IMR-90 (cell line): ENCODE results near the gene RAB1B. TPM values are rescaled to one million over a fixed set of nuclear protein-coding genes. Genes with fewer than 3 reads are reported as not detected.

Experiments used
- ATAC-seq: fragments of 200-7000 bp; cut with Tn5 transposase; 2 replicates; pipeline ENCODE4 v1.9.1; 2020; ENCODE audit warnings: low read depth, mild to moderate bottlenecking, moderate library complexity
- BruUV-seq: library from RNA; stranded (reverse); fragments of 400-500 nt; replicated peaks from 2 replicates; lab custom pipeline; 2021; lab: Mats Ljungman, UMichigan
- CTCF ChIA-PET: fragments of 300-600 bp; formaldehyde crosslinking; extraction: SDS; loops from one replicate; lab custom pipeline; 2021; ENCODE audit warnings: antibody characterized with exemption; lab: Yijun Ruan, JAX
- POLR2A ChIA-PET: fragments of 300-600 bp; sonication (Branson Sonifier 250); formaldehyde crosslinking; loops from one replicate; lab custom pipeline; 2022; ENCODE audit warnings: antibody characterized with exemption; ENCODE audit not compliant: unreplicated experiment; lab: Charles Lee
- DNase-seq: peaks from one replicate; pipeline ENCODE4 v3.0.0; 2013
- H2AFZ ChIP-seq: replicated peaks from 2 replicates; pipeline ENCODE3; 2013; ENCODE audit warnings: low read length, mild to moderate bottlenecking; ENCODE audit not compliant: poor library complexity
- H2AK5ac ChIP-seq: 2 replicates; pipeline ENCODE4 v1.6.1; 2013; ENCODE audit warnings: low read depth, low read length, inconsistent platforms
- H2AK9ac ChIP-seq: replicated peaks from 2 replicates; pipeline ENCODE3; 2013; ENCODE audit warnings: mild to moderate bottlenecking, low read depth, low read length, moderate library complexity; ENCODE audit not compliant: poor library complexity
- H2BK120ac ChIP-seq: 2 replicates; pipeline ENCODE4 v1.6.1; 2013; ENCODE audit warnings: low read depth, low read length, inconsistent platforms
- H2BK15ac ChIP-seq: 3 replicates; pipeline ENCODE4 v1.6.1; 2013; ENCODE audit warnings: low read depth, low read length, inconsistent platforms
- H2BK20ac ChIP-seq: 2 replicates; pipeline ENCODE4 v1.6.1; 2013; ENCODE audit warnings: low read depth, mild to moderate bottlenecking, inconsistent platforms, low read length, moderate library complexity
- H2BK5ac ChIP-seq: 2 replicates; pipeline ENCODE4 v1.6.1; 2013; ENCODE audit warnings: mild to moderate bottlenecking, low read depth, low read length, inconsistent platforms; ENCODE audit not compliant: poor library complexity, severe bottlenecking
- H3K14ac ChIP-seq: replicated peaks from 2 replicates; pipeline ENCODE4 v1.6.1; 2013; ENCODE audit warnings: low read depth, low read length, inconsistent platforms
- H3K18ac ChIP-seq: 2 replicates; pipeline ENCODE4 v1.6.1; 2013; ENCODE audit warnings: low read depth, low read length, control low read depth
- H3K23ac ChIP-seq: 2 replicates; pipeline ENCODE4 v1.6.1; 2013; ENCODE audit warnings: low read depth, low read length, inconsistent platforms
- H3K27ac ChIP-seq: 2 replicates; pipeline ENCODE4 v1.5.1; 2013; ENCODE audit warnings: mild to moderate bottlenecking, control low read depth, low read length; ENCODE audit not compliant: insufficient read depth
- H3K27me3 ChIP-seq: 2 replicates; pipeline ENCODE4 v1.6.1; 2013; ENCODE audit warnings: low read length; ENCODE audit not compliant: control insufficient read depth, insufficient read depth
- H3K36me3 ChIP-seq: 2 replicates; pipeline ENCODE4 v1.6.1; 2013; ENCODE audit warnings: low read length, mixed read lengths; ENCODE audit not compliant: control insufficient read depth, insufficient read depth
- H3K4ac ChIP-seq: 2 replicates; pipeline ENCODE4 v1.6.1; 2013; ENCODE audit warnings: low read depth, low read length, inconsistent platforms
- H3K4me1 ChIP-seq: 2 replicates; pipeline ENCODE4 v1.6.1; 2013; ENCODE audit warnings: low read length, mixed read lengths; ENCODE audit not compliant: control insufficient read depth, insufficient read depth
- H3K4me2 ChIP-seq: 2 replicates; pipeline ENCODE4 v1.6.1; 2013; ENCODE audit warnings: low read depth, mild to moderate bottlenecking, control low read depth, low read length, moderate library complexity
- H3K4me3 ChIP-seq: 2 replicates; pipeline ENCODE4 v1.5.1; 2013; ENCODE audit warnings: low read depth, mild to moderate bottlenecking, control low read depth, low read length, moderate library complexity; ENCODE audit not compliant: insufficient read depth
- H3K56ac ChIP-seq: 2 replicates; pipeline ENCODE4 v1.6.1; 2013; ENCODE audit warnings: low read length, inconsistent platforms; ENCODE audit not compliant: insufficient read depth; ENCODE audit errors: extremely low read depth
- H3K79me1 ChIP-seq, 2 experiments: 2 replicates each; pipeline ENCODE4 v1.6.1; 2013; ENCODE audit warnings: low read length in 2 of 2, inconsistent platforms in 1 of 2, low read depth in 1 of 2
- H3K9ac ChIP-seq: 2 replicates; pipeline ENCODE4 v1.6.1; 2013; ENCODE audit warnings: low read depth, low read length, control low read depth
- H3K9me1 ChIP-seq: 2 replicates; pipeline ENCODE4 v1.6.1; 2013; ENCODE audit warnings: low read length, inconsistent platforms; ENCODE audit not compliant: insufficient read depth
- H3K9me3 ChIP-seq: 2 replicates; pipeline ENCODE4 v1.6.1; 2013; ENCODE audit warnings: low read length; ENCODE audit not compliant: control insufficient read depth, insufficient read depth
- H4K20me1 ChIP-seq: 2 replicates; pipeline ENCODE4 v1.6.1; 2013; ENCODE audit warnings: low read length, inconsistent platforms; ENCODE audit not compliant: insufficient read depth
- H4K5ac ChIP-seq: 2 replicates; pipeline ENCODE4 v1.6.1; 2013; ENCODE audit warnings: mild to moderate bottlenecking, low read depth, low read length, control low read depth
- H4K8ac ChIP-seq, 2 experiments: 2 replicates each; pipeline ENCODE4 v1.6.1; 2013; ENCODE audit warnings: low read depth in 2 of 2, low read length in 2 of 2, control low read depth in 1 of 2, inconsistent platforms in 1 of 2
- H4K91ac ChIP-seq: 2 replicates; pipeline ENCODE4 v1.6.1; 2013; ENCODE audit warnings: low read depth, low read length, inconsistent platforms; ENCODE audit not compliant: insufficient read depth
- BHLHE40 ChIP-seq: fragments of 150-350 bp; IDR thresholded peaks from 2 replicates; pipeline ENCODE4 v1.6.1; 2016; ENCODE audit warnings: mild to moderate bottlenecking, low read depth, low read length
- CEBPB ChIP-seq: IDR thresholded peaks from 2 replicates; pipeline ENCODE4 v1.6.1; 2012; ENCODE audit warnings: low read depth, low read length, improper control_type of control experiment
- CHD1 ChIP-seq: IDR thresholded peaks from 2 replicates; pipeline ENCODE4 v1.6.1; 2012; ENCODE audit warnings: low read depth, low read length, improper control_type of control experiment
- ELK1 ChIP-seq: fragments of 150-350 bp; IDR thresholded peaks from 2 replicates; pipeline ENCODE4 v1.6.1; 2016; ENCODE audit warnings: low read depth, mild to moderate bottlenecking, low read length, moderate library complexity, borderline replicate concordance
- MAZ ChIP-seq: IDR thresholded peaks from 2 replicates; pipeline ENCODE4 v1.6.1; 2012; ENCODE audit warnings: low read depth, mild to moderate bottlenecking, low read length, improper control_type of control experiment, moderate library complexity, borderline replicate concordance
- MXI1 ChIP-seq: IDR thresholded peaks from 2 replicates; pipeline ENCODE4 v1.6.1; 2012; ENCODE audit warnings: low read depth, mild to moderate bottlenecking, low read length, moderate library complexity, borderline replicate concordance
- POLR2A ChIP-seq: IDR thresholded peaks from 2 replicates; pipeline ENCODE4 v1.6.1; 2012; ENCODE audit warnings: mild to moderate bottlenecking, low read depth, low read length
- RCOR1 ChIP-seq: IDR thresholded peaks from 2 replicates; pipeline ENCODE4 v1.6.1; 2012; ENCODE audit warnings: mild to moderate bottlenecking, low read length, improper control_type of control experiment; ENCODE audit not compliant: insufficient replicate concordance
- RFX5 ChIP-seq: IDR thresholded peaks from 2 replicates; pipeline ENCODE4 v1.8.0; 2012; ENCODE audit warnings: low read depth, mild to moderate bottlenecking, low read length, moderate library complexity
- SMC3 ChIP-seq: fragments of 150-350 bp; IDR thresholded peaks from 2 replicates; pipeline ENCODE4 v1.6.1; 2016; ENCODE audit warnings: low read depth, mild to moderate bottlenecking, antibody characterized with exemption, low read length, moderate library complexity
- USF2 ChIP-seq: fragments of 150-350 bp; IDR thresholded peaks from 2 replicates; pipeline ENCODE4 v1.6.1; 2017; ENCODE audit warnings: mild to moderate bottlenecking, antibody characterized with exemption, low read length, low read depth
- WGBS, 2 experiments: methylation state at CpG; one replicate each; pipeline versions ENCODE4 v1.1.5 to v1.1.7; 2013; ENCODE audit warnings: missing lambda C conversion rate in 2 of 2; ENCODE audit not compliant: insufficient read length in 1 of 2; ENCODE audit errors: extremely low coverage in 2 of 2; 5-methylcytosine and 5-hydroxymethylcytosine counted together
- dilution Hi-C: fragments of 300-500 bp; cut with HindIII; formaldehyde crosslinking; loops from one replicate; pipeline ENCODE4 v1.14.3; 2018; ENCODE audit warnings: low sequenced_read_pairs; ENCODE audit not compliant: unreplicated experiment
- in situ Hi-C: fragments of 300-500 bp; cut with MboI; formaldehyde crosslinking; loops from 3 replicates; pipeline ENCODE4 v1.14.3; 2019; ENCODE audit warnings: low sequenced_read_pairs, inconsistent platforms, mixed read lengths
- intact Hi-C: fragments of 100-400 bp; cut with micrococcal nuclease; formaldehyde crosslinking; loops from 2 replicates; pipeline ENCODE4 v1.10.0; 2022
- polyA plus RNA-seq, 3 experiments: library from polyadenylated mRNA; depleted of rRNA; stranded (reverse); fragments of >200 nt; gene quantifications; 2 replicates each; pipeline ENCODE4 v1.2.3, GENCODE V29; 2012; ENCODE audit warnings: low replicate concordance in 1 of 3
- total RNA-seq: library from RNA; depleted of rRNA; stranded (reverse); fragments of >200 nt; gene quantifications from 2 replicates; pipeline ENCODE4 v1.2.3, GENCODE V29; 2012

RAB1B gene
- total and polyA plus RNA-seq, 2 of the 4 experiments (the other 2 are of a cell fraction) = 83.7 to 248 TPM

- no peak overlapping the region for H2AK5ac ChIP-seq
- peaks cover 15 to 46% of the 10 kb centered on the region in 2 experiments; a peak in 3 of 4 replicates for H3K79me1 ChIP-seq
- no peak overlapping the region for H4K8ac ChIP-seq
- 93% methylated on average over 4 of the region's 13 CpGs; no CpG with 5 or more reads in 1 of the 2 experiments for WGBS, 2 experiments
- ChIA-PET CTCF (no interaction called here), POLR2A (no interaction called here)
- no peak overlapping the region for H3K27ac ChIP-seq
- no peak overlapping the region for H3K14ac ChIP-seq
- no peak for TF ChIP-seq MXI1
- no peak for TF ChIP-seq SMC3
- no peak for TF ChIP-seq USF2
- TF ChIP-seq POLR2A = no peak
- TF ChIP-seq CHD1 = no peak
- no peak for TF ChIP-seq RCOR1
- no peak for TF ChIP-seq ELK1
- TF ChIP-seq BHLHE40 = no peak
- TF ChIP-seq RFX5 = no peak
- no peak for TF ChIP-seq MAZ
- TF ChIP-seq CEBPB = no peak
- H2BK15ac ChIP-seq = no peak overlapping the region
- ATAC-seq (no peak), DNase-seq (no peak)
- dilution Hi-C loops = no loop called here
- no peak overlapping the region for H2AFZ ChIP-seq
- no peak overlapping the region for H3K4ac ChIP-seq
- no peak overlapping the region for H3K56ac ChIP-seq
- H2AK9ac ChIP-seq = no peak overlapping the region
- H3K18ac ChIP-seq = no peak overlapping the region
- intact Hi-C loops = no loop called here
- no peak overlapping the region for H2BK120ac ChIP-seq
- no peaks in the 10 kb centered on the region for H3K9me3 ChIP-seq
- no peak overlapping the region for H2BK5ac ChIP-seq
- H3K9ac ChIP-seq = no peak overlapping the region
- in situ Hi-C loops = no loop called here
- peaks cover 39% of the 10 kb centered on the region for H4K20me1 ChIP-seq
- H3K4me3 ChIP-seq = no peak overlapping the region
- H3K4me2 ChIP-seq = no peak overlapping the region
- no peaks in the 10 kb centered on the region for H3K27me3 ChIP-seq
- peaks cover 23% of the 10 kb centered on the region for H3K9me1 ChIP-seq
- BruUV-seq = no TSS peak
- no peak overlapping the region for H2BK20ac ChIP-seq
- H3K23ac ChIP-seq = no peak overlapping the region
- no peak overlapping the region for H4K5ac ChIP-seq
- no peak overlapping the region for H4K91ac ChIP-seq
- peaks cover 13% of the 10 kb centered on the region for H3K4me1 ChIP-seq
- H3K36me3 ChIP-seq = peaks cover 16% of the 10 kb centered on the region; the same call in 1 of the 2 replicates
These were observed 17.0 kb downstream of the RAB1B start for GRCh38 chr11:66285250-66285947.
